HepG2 (cell line): ENCODE measurements around the gene CACNG5. TPM values are rescaled to one million over a fixed set of nuclear protein-coding genes. Genes with fewer than 3 reads are reported as not detected.

Experiments
- ATAC-seq: fragments of 200-7000 bp; cut with Tn5 transposase; 3 replicates; pipeline ENCODE4 v1.9.1; 2020; ENCODE audit warnings: mild to moderate bottlenecking, moderate library complexity
- BruUV-seq: library from RNA; stranded (reverse); fragments of 400-500 nt; replicated peaks from 2 replicates; lab custom pipeline; 2021; lab: Mats Ljungman, UMichigan
- CTCF ChIA-PET: fragments of 300-600 bp; formaldehyde crosslinking; extraction: SDS; loops from one replicate; lab custom pipeline; 2021; ENCODE audit warnings: low total read pairs, inconsistent platforms, low intra/inter-chr PET ratio; lab: Yijun Ruan, JAX
- POLR2A ChIA-PET: fragments of 350-600 bp; sonication (Branson Sonifier 250); formaldehyde crosslinking; loops from one replicate; lab custom pipeline; 2020; ENCODE audit warnings: antibody characterized with exemption, inconsistent platforms; lab: Yijun Ruan, JAX
- DNase-seq: peaks from one replicate; pipeline ENCODE4 v3.0.0-alpha.2; 2015; ENCODE audit warnings: low spot score
- FAIRE-seq: peaks from 3 replicates; lab custom pipeline; 2011; peaks lifted over from hg19 to GRCh38; lab: Jason Lieb, UNC
- H2AFZ ChIP-seq: one replicate; pipeline ENCODE4 v1.6.1; 2011; ENCODE audit warnings: low read length, inconsistent platforms
- H3K27ac ChIP-seq: fragments of 300-600 bp; 3 replicates; pipeline ENCODE4 v1.8.0; 2011; ENCODE audit warnings: mixed run types, mild to moderate bottlenecking, mixed read lengths, low read length, inconsistent platforms; ENCODE audit not compliant: insufficient read depth; ENCODE audit errors: extremely low read length
- H3K27me3 ChIP-seq, 2 experiments: fragments of 200-600 bp in 1 of 2; 2 replicates in 1 of 2; 3 replicates in 1 of 2; pipeline versions ENCODE4 v1.6.0 to v1.8.0; 2011; ENCODE audit warnings: low read length in 2 of 2, mild to moderate bottlenecking in 2 of 2, moderate library complexity in 2 of 2, inconsistent platforms in 1 of 2; ENCODE audit not compliant: insufficient read depth in 2 of 2, control insufficient read depth in 1 of 2
- H3K36me3 ChIP-seq, 2 experiments: fragments of 200-600 bp in 1 of 2; replicated peaks in 1 of 2; 2 replicates in 1 of 2; 3 replicates in 1 of 2; pipeline versions ENCODE4 v1.5.1 to v1.8.0; 2011; ENCODE audit warnings: low read length in 2 of 2, inconsistent platforms in 1 of 2; ENCODE audit not compliant: insufficient read depth in 2 of 2, control insufficient read depth in 1 of 2
- H3K4me1 ChIP-seq: 2 replicates; pipeline ENCODE4 v1.5.1; 2012; ENCODE audit warnings: low read length, inconsistent platforms; ENCODE audit not compliant: insufficient read depth
- H3K4me2 ChIP-seq: 2 replicates; pipeline ENCODE4 v1.6.0; 2011; ENCODE audit warnings: low read depth, low read length, inconsistent platforms
- H3K4me3 ChIP-seq, 3 experiments: fragments of 200-600 bp in 1 of 3; sonication (generic), shearing (Covaris generic) in 1 of 3; replicated peaks in 1 of 3; 2 replicates each; pipeline ENCODE4 v1.5.1; 2011 to 2016; ENCODE audit warnings: low read length in 3 of 3, inconsistent platforms in 2 of 3, low read depth in 2 of 3, mild to moderate bottlenecking in 2 of 3, control low read depth in 1 of 3, mixed read lengths in 1 of 3; ENCODE audit not compliant: insufficient read depth in 1 of 3
- H3K79me2 ChIP-seq: one replicate; pipeline ENCODE4 v1.6.1; 2011; ENCODE audit warnings: low read length, inconsistent platforms; ENCODE audit not compliant: insufficient read depth
- H3K9ac ChIP-seq: 2 replicates; pipeline ENCODE4 v1.6.0; 2011; ENCODE audit warnings: mild to moderate bottlenecking, low read depth, low read length, inconsistent platforms; ENCODE audit not compliant: insufficient read depth
- H3K9me3 ChIP-seq: 2 replicates; pipeline ENCODE4 v1.5.1; 2012; ENCODE audit warnings: mild to moderate bottlenecking, low read length
- H4K20me1 ChIP-seq: 2 replicates; pipeline ENCODE4 v1.6.0; 2011; ENCODE audit warnings: inconsistent platforms, mild to moderate bottlenecking, low read length, moderate library complexity; ENCODE audit not compliant: insufficient read depth
- EP300 ChIP-seq, 3 experiments: sonication (generic) in 1 of 3; formaldehyde crosslinking in 1 of 3; IDR thresholded peaks; 2 replicates each; pipeline versions ENCODE4 v1.5.1 to v1.6.1; 2011 to 2020; ENCODE audit warnings: low read depth in 2 of 3, low read length in 2 of 3, borderline replicate concordance in 1 of 3, improper control_type of control experiment in 1 of 3, mild to moderate bottlenecking in 1 of 3, missing genetic modification reagents in 1 of 3, moderate library complexity in 1 of 3
- MYNN ChIP-seq: sonication (generic); formaldehyde crosslinking; IDR thresholded peaks from 2 replicates; pipeline ENCODE4 v1.4.0; 2020; ENCODE audit warnings: mild to moderate bottlenecking, low read depth, missing genetic modification reagents
- SUZ12 ChIP-seq: fragments of 150-350 bp; IDR thresholded peaks from 2 replicates; pipeline ENCODE4 v1.6.1; 2014; ENCODE audit warnings: low read depth, low read length
- ZNF609 ChIP-seq: sonication (generic); formaldehyde crosslinking; IDR thresholded peaks from 2 replicates; pipeline ENCODE4 v1.4.0; 2020; ENCODE audit warnings: mild to moderate bottlenecking, missing genetic modification reagents, borderline replicate concordance
- ZNF629 ChIP-seq: sonication (generic); formaldehyde crosslinking; conservative IDR thresholded peaks from 2 replicates; pipeline ENCODE4 v1.5.0; 2020; ENCODE audit warnings: missing genetic modification reagents
- WGBS: methylation state at CpG from one replicate; pipeline ENCODE4 v1.1.6; 2017; ENCODE audit warnings: low lambda C conversion rate; 5-methylcytosine and 5-hydroxymethylcytosine counted together
- in situ Hi-C: cut with HindIII; loops from 2 replicates; pipeline ENCODE4 v1.10.0; 2017; ENCODE audit warnings: low pct_unique_long_range_greater_than_20kb; ENCODE audit not compliant: extremely low pct_ligation_motif_present
- intact Hi-C: fragments of 100-400 bp; cut with micrococcal nuclease; formaldehyde crosslinking; loops from one replicate; pipeline ENCODE4 v1.10.0; 2022; ENCODE audit not compliant: unreplicated experiment
- polyA plus RNA-seq, 8 experiments: library from polyadenylated mRNA; depleted of rRNA in 3 of 8; stranded (reverse) in 7 of 8; unstranded in 1 of 8; fragments of >200 nt; fragmentation: Illumina TruSeq in 4 of 8; extraction: Trizol in 4 of 8; gene quantifications; 2 replicates each; pipeline versions ENCODE4 v1.2.1 to v1.2.3, GENCODE V29; 2011 to 2016; ENCODE audit warnings: low read depth in 4 of 8, missing spikeins in 1 of 8, mixed read lengths in 1 of 8; ENCODE audit not compliant: insufficient read depth in 1 of 8
- total RNA-seq, 5 experiments: library from RNA; depleted of rRNA; stranded (reverse); fragments of >200 nt; fragmentation: Illumina TruSeq; extraction: Trizol; gene quantifications; 2 replicates each; pipeline ENCODE4 v1.2.3, GENCODE V29; 2016; ENCODE audit warnings: low read depth in 1 of 5

CACNG5 gene
- total and polyA plus RNA-seq, 2 of the 13 experiments (the other 11 are each of a cell fraction or from before 2014, with no cell fraction given): not detected

- H3K4me1 ChIP-seq: no peaks in the 10 kb centered on the region
- H3K36me3 ChIP-seq: no peaks in the 10 kb centered on the region
- DNase-seq (no peak), ATAC-seq (no peak), FAIRE-seq (no peak)
- no peak overlapping the region for H2AFZ ChIP-seq
- H3K4me3 ChIP-seq: no peak overlapping the region
- peaks cover 2 to 19% of the 10 kb centered on the region in 2 experiments; a peak in 3 of 5 replicates for H3K27me3 ChIP-seq
- H3K4me2 ChIP-seq: no peak overlapping the region
- no peak overlapping the region for H3K9ac ChIP-seq
- TF ChIP-seq MYNN (no peak), EP300 (IDR thresholded peaks at IDR 0.05; ENCODE audit: low read depth in 2 of 2, low read length in 2 of 2) (no peak), EP300 (CRISPR knock-in tag; IDR thresholded peaks at IDR 0.05; ENCODE audit: borderline replicate concordance) (no peak), ZNF629 (CRISPR knock-in tag) (peak; percentile 54; the same call in 1 of the 2 replicates), SUZ12 (no peak), ZNF609 (CRISPR knock-in tag) (no peak)
- in situ Hi-C loops: no loop called here
- intact Hi-C loops: no loop called here
- 33% methylated on average over 2 of the region's 2 CpGs for WGBS
- POLR2A ChIA-PET: no interaction called here
- H3K79me2 ChIP-seq: no peaks in the 10 kb centered on the region
- H4K20me1 ChIP-seq: no peaks in the 10 kb centered on the region; the same call in 1 of the 2 replicates
- H3K27ac ChIP-seq: no peak overlapping the region
- H3K9me3 ChIP-seq: no peaks in the 10 kb centered on the region
- no TSS peak for BruUV-seq
- CTCF ChIA-PET: no interaction called here
These were observed 39.0 kb downstream of the CACNG5 start for GRCh38 chr17:66873962-66874361.
